Choroid plexus epithelial cell (primary cell): ENCODE results near the gene TRAF5.
"Not testable (repeated sequence)": the region's sequence is repeated elsewhere in the genome, so short reads cannot be mapped to it uniquely, and the experiment has no call there.

Source experiments
- DNase-seq: peaks from one replicate; pipeline ENCODE4 v3.0.0-alpha.2; 2010; ENCODE audit warnings: low read depth
- H3K4me3 ChIP-seq: 2 replicates; pipeline ENCODE4 v1.5.1; 2011; ENCODE audit warnings: low read depth, mild to moderate bottlenecking, control low read depth, low read length, moderate library complexity
- CTCF ChIP-seq: conservative IDR thresholded peaks from 2 replicates; pipeline ENCODE4 v1.5.1; 2011; ENCODE audit warnings: low read depth, mild to moderate bottlenecking, control low read depth, inconsistent platforms, low read length, moderate library complexity

Gene TRAF5

GRCh38 chr1:211393203-211393602 is 66.6 kb downstream of the TRAF5 start:
- H3K4me3 ChIP-seq, result no peak overlapping the region
- TF ChIP-seq CTCF, result no peak
- no peak for DNase-seq

GRCh38 chr1:211398266-211398930 is 71.8 kb downstream of the TRAF5 start:
- not testable (repeated sequence) for H3K4me3 ChIP-seq, DNase-seq

GRCh38 chr1:211399851-211400393 is 73.3 kb downstream of the TRAF5 start:
- H3K4me3 ChIP-seq, result not testable (repeated sequence)

GRCh38 chr1:211401751-211402150 is 75.1 kb downstream of the TRAF5 start:
- not testable (repeated sequence) for H3K4me3 ChIP-seq, DNase-seq

More at GRCh38 chr1:211399851-211400393, 73.3 kb downstream of the TRAF5 start:
- not testable (repeated sequence) for DNase-seq

- not testable (repeated sequence) for DNase-seq, H3K4me3 ChIP-seq
These were observed 79.5 kb downstream of the TRAF5 start for GRCh38 chr1:211406086-211406485.

GRCh38 chr1:211407749-211408148 is 81.1 kb downstream of the TRAF5 start:
- not testable (repeated sequence) for H3K4me3 ChIP-seq, DNase-seq

- no peak overlapping the region for H3K4me3 ChIP-seq
- TF ChIP-seq CTCF, result no peak
- DNase-seq, result no peak
These were observed 85.0 kb downstream of the TRAF5 start for GRCh38 chr1:211411639-211412038.

- H3K4me3 ChIP-seq, result no peak overlapping the region
- DNase-seq, result no peak
- TF ChIP-seq CTCF, result no peak
These were observed 89.1 kb downstream of the TRAF5 start for GRCh38 chr1:211415700-211416099.

- DNase-seq, result peak; percentile 13
These were observed 89.6 kb downstream of the TRAF5 start for GRCh38 chr1:211416246-211416627.

GRCh38 chr1:211416628-211417323 is 90.1 kb downstream of the TRAF5 start:
- DNase-seq, result peak; percentile 76
- H3K4me3 ChIP-seq, result peak overlapping the region; percentile 55

More at GRCh38 chr1:211416246-211416627, 89.6 kb downstream of the TRAF5 start:
- peak overlapping the region; percentile 55 for H3K4me3 ChIP-seq
- TF ChIP-seq CTCF, result peak; percentile 11
